A673 (cell line): ENCODE data around the gene TBX19. TPM values are rescaled to one million over a fixed set of nuclear protein-coding genes. Genes with fewer than 3 reads are reported as not detected.

Experiments
- BruUV-seq: library from RNA; stranded (reverse); fragments of 400-500 nt; replicated peaks from 2 replicates; lab custom pipeline; 2021; lab: Mats Ljungman, UMichigan
- CTCF ChIA-PET: fragments of 300-600 bp; sonication (Branson Sonifier 250); formaldehyde crosslinking; loops from one replicate; lab custom pipeline; 2022; ENCODE audit warnings: antibody characterized with exemption; lab: Charles Lee
- POLR2A ChIA-PET: fragments of 300-600 bp; sonication (Branson Sonifier 250); formaldehyde crosslinking; loops from one replicate; lab custom pipeline; 2022; ENCODE audit warnings: antibody characterized with exemption; ENCODE audit not compliant: low non-redundant PET; lab: Charles Lee
- DNase-seq: peaks from one replicate; pipeline ENCODE4 v3.0.0-alpha.2; 2015; ENCODE audit warnings: low spot score
- H3K27ac ChIP-seq: fragments of 200-600 bp; sonication (generic); 2 replicates; pipeline ENCODE4 v1.5.1; 2016; ENCODE audit warnings: mixed run types, low read depth, mild to moderate bottlenecking, mixed read lengths, antibody characterized with exemption, low read length; ENCODE audit not compliant: poor library complexity, severe bottlenecking
- H3K27me3 ChIP-seq: fragments of 200-600 bp; sonication (generic); replicated peaks from 2 replicates; pipeline ENCODE4 v1.6.1; 2017; ENCODE audit warnings: mixed run types, low read depth, mild to moderate bottlenecking, mixed read lengths, antibody characterized with exemption, low read length; ENCODE audit not compliant: insufficient read depth, poor library complexity
- H3K36me3 ChIP-seq: fragments of 200-600 bp; sonication (generic); 2 replicates; pipeline ENCODE4 v1.6.1; 2016; ENCODE audit warnings: mixed run types, mild to moderate bottlenecking, mixed read lengths, antibody characterized with exemption, low read length; ENCODE audit not compliant: insufficient read depth, poor library complexity, severe bottlenecking
- H3K4me1 ChIP-seq: fragments of 200-600 bp; sonication (generic); 2 replicates; pipeline ENCODE4 v1.6.1; 2017; ENCODE audit warnings: mixed run types, mild to moderate bottlenecking, mixed read lengths, antibody characterized with exemption, low read length; ENCODE audit not compliant: insufficient read depth, poor library complexity, severe bottlenecking
- H3K4me3 ChIP-seq: fragments of 200-600 bp; sonication (generic); 2 replicates; pipeline ENCODE4 v1.5.1; 2016; ENCODE audit warnings: low read depth, mixed run types, mild to moderate bottlenecking, mixed read lengths, low read length; ENCODE audit not compliant: poor library complexity, severe bottlenecking
- H3K9me3 ChIP-seq: fragments of 200-600 bp; sonication (generic); 2 replicates; pipeline ENCODE4 v1.6.1; 2016; ENCODE audit warnings: mixed run types, low read depth, mild to moderate bottlenecking, mixed read lengths, antibody characterized with exemption, low read length; ENCODE audit not compliant: poor library complexity, severe bottlenecking
- CTCF ChIP-seq: fragments of 300-800, 200-600 bp; sonication (generic); conservative IDR thresholded peaks from 2 replicates; pipeline ENCODE4 v1.5.1; 2017; ENCODE audit warnings: low read depth, mild to moderate bottlenecking, antibody characterized with exemption, low read length, moderate library complexity, mixed read lengths
- EZH2 ChIP-seq: fragments of 200-600 bp; sonication (generic); IDR thresholded peaks from 2 replicates; pipeline ENCODE4 v1.6.1; 2017; ENCODE audit warnings: borderline replicate concordance, low read depth, mild to moderate bottlenecking, mixed read lengths, antibody characterized with exemption, low read length; ENCODE audit not compliant: poor library complexity, severe bottlenecking
- intact Hi-C: fragments of 100-400 bp; cut with micrococcal nuclease; formaldehyde crosslinking; loops from one replicate; pipeline ENCODE4 v1.10.0; 2022; ENCODE audit not compliant: unreplicated experiment
- total RNA-seq: library from RNA; stranded (reverse); gene quantifications from 2 replicates; pipeline ENCODE4 v1.2.3, GENCODE V29; 2021

TBX19 gene
- total RNA-seq, 1 experiment from 2014 or later: 2.5 TPM

- no TSS peak for BruUV-seq
- DNase-seq: peak; percentile 88
- H3K4me1 ChIP-seq: no peaks in the 10 kb centered on the region
- no peak overlapping the region for H3K27ac ChIP-seq
- CTCF ChIA-PET: interaction anchor here (0.6 to 1.3 kb wide), 10 partner anchors 8 to 1008 kb away, joined by 3 to 10 read pairs (median 3); no protein-coding TSS in a partner anchor
- intact Hi-C loops: loop anchor here (5.0 to 10.0 kb wide), 2 partner anchors 230 to 1002 kb away; no protein-coding TSS in a partner anchor
- POLR2A ChIA-PET: interaction anchor here (0.6 to 0.7 kb wide), 3 partner anchors 27 to 790 kb away, joined by 3 read pairs; no protein-coding TSS in a partner anchor
- H3K36me3 ChIP-seq: no peaks in the 10 kb centered on the region
- no peaks in the 10 kb centered on the region for H3K27me3 ChIP-seq
- peak overlapping the region; percentile 29 for H3K4me3 ChIP-seq
- no peaks in the 10 kb centered on the region for H3K9me3 ChIP-seq
- TF ChIP-seq EZH2 (no peak), CTCF (peak; percentile 73)
Measured at GRCh38 chr1:168342572-168343280, 62.0 kb downstream of the TBX19 start.

GRCh38 chr1:168343566-168343965 is 62.9 kb downstream of the TBX19 start:
- Histone ChIP-seq H3K4me1 (no peaks in the 10 kb centered on the region), H3K27me3 (no peaks in the 10 kb centered on the region), H3K9me3 (no peaks in the 10 kb centered on the region), H3K27ac (no peak overlapping the region), H3K4me3 (no peak overlapping the region), H3K36me3 (no peaks in the 10 kb centered on the region)
- intact Hi-C loops: loop anchor here (5.0 to 10.0 kb wide), 2 partner anchors 229 to 1001 kb away; no protein-coding TSS in a partner anchor
- TF ChIP-seq CTCF (peak; percentile 44), EZH2 (no peak)
- BruUV-seq: no TSS peak
- ChIA-PET POLR2A (interaction anchor here (0.6 to 0.7 kb wide), 2 partner anchors 47 to 764 kb away, joined by 3 to 5 read pairs; no protein-coding TSS in a partner anchor), CTCF (interaction anchor here (0.6 kb wide), 1 partner anchor 901 kb away, joined by 5 read pairs; no protein-coding TSS in a partner anchor)
- DNase-seq: peak; percentile 30

DNA sequence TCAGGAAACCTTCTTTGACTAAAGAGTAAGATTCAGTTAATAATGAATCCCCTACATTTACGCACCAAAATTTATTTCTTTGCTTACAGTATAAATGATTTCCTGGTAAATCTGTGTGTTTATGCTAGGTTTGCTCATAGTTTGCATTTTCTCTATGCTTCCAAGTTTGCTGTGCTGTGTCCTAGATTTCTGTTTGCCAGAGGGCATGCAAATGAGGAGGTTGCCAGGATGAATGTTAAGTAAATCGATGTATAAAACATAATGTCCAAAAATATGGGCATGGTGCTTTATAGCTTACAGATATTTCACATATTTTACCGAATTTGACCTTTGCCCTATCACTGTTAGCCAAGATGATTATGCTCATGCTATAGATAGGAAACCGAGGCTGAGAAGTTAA is 63.8 kb downstream of the TBX19 start:
- TF ChIP-seq EZH2 (no peak), CTCF (no peak)
- Histone ChIP-seq H3K27ac (no peak overlapping the region), H3K9me3 (no peaks in the 10 kb centered on the region), H3K27me3 (no peaks in the 10 kb centered on the region), H3K4me1 (no peaks in the 10 kb centered on the region), H3K4me3 (no peak overlapping the region), H3K36me3 (no peaks in the 10 kb centered on the region)
- intact Hi-C loops: loop anchor here (5.0 to 10.0 kb wide), 2 partner anchors 228 to 1000 kb away; no protein-coding TSS in a partner anchor
- no TSS peak for BruUV-seq
- POLR2A ChIA-PET: interaction anchor here (0.7 kb wide), 1 partner anchor 46 kb away, joined by 5 read pairs; no protein-coding TSS in a partner anchor
- CTCF ChIA-PET: no interaction called here
- no peak for DNase-seq
